GM20000 (cell line): ENCODE measurements around the gene SOX6.

ENCODE experiments used
- DNase-seq: peaks from one replicate; pipeline ENCODE4 v3.0.0; 2012; ENCODE audit warnings: low spot score
- CTCF ChIP-seq: IDR thresholded peaks from 2 replicates; pipeline ENCODE4 v1.5.1; 2012; ENCODE audit warnings: mild to moderate bottlenecking, control low read depth; ENCODE audit errors: extremely low read depth, missing control alignments

SOX6 gene

GRCh38 chr11:16248248-16248647 is 108.1 kb downstream of the SOX6 start:
- DNase-seq = no peak
- no peak for TF ChIP-seq CTCF

- DNase-seq = no peak
- TF ChIP-seq CTCF = no peak
These were observed 113.5 kb downstream of the SOX6 start for GRCh38 chr11:16242806-16243205.

GRCh38 chr11:16240687-16241086 is 115.7 kb downstream of the SOX6 start:
- no peak for DNase-seq
- no peak for TF ChIP-seq CTCF

- no peak for DNase-seq
- TF ChIP-seq CTCF = no peak
These were observed 116.9 kb downstream of the SOX6 start for GRCh38 chr11:16239141-16240105.

- TF ChIP-seq CTCF = no peak
- DNase-seq = no peak
These were observed 130.1 kb downstream of the SOX6 start for GRCh38 chr11:16226245-16226644.

GRCh38 chr11:16225623-16226022 is 130.7 kb downstream of the SOX6 start:
- DNase-seq = no peak
- no peak for TF ChIP-seq CTCF

- no peak for TF ChIP-seq CTCF
- DNase-seq = no peak
These were observed 132.8 kb downstream of the SOX6 start for GRCh38 chr11:16223558-16223957.
